HEK293 (cell line): Measurements from ENCODE around the gene FBXL7.

ENCODE experiments used
- ZNF223 ChIP-seq: fragments of 450-650 bp; formaldehyde crosslinking; IDR thresholded peaks from 2 replicates; pipeline ENCODE4 v1.5.1; 2016; ENCODE audit warnings: missing biosample characterization, missing genetic modification characterization
- TF ChIP-seq, protein P1 (sequence below): fragments of 450-650 bp; formaldehyde crosslinking; IDR thresholded peaks from 2 replicates; pipeline ENCODE4 v1.5.1; 2016; ENCODE audit warnings: missing biosample characterization, missing genetic modification characterization

DNA sequence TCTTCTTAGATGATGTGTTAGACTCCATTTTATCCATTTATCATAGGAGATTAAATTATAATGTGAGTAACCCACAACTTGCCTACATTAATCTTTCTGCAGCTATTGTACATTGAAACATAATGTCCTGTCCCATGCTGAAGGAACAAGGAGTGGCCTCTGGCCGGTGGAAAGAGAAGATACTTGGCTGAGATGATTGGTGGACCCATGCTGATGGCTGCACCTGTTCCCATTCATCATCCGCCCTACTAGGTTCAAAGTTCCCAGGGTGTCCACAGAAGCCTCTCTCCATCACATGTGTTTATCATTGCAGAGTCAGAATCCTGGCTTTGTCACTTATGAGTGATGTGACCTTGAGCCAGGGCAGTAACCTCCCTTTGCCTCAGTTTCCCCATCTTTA lies 24.7 kb downstream of the FBXL7 start:
- TF ChIP-seq, protein P1, sequence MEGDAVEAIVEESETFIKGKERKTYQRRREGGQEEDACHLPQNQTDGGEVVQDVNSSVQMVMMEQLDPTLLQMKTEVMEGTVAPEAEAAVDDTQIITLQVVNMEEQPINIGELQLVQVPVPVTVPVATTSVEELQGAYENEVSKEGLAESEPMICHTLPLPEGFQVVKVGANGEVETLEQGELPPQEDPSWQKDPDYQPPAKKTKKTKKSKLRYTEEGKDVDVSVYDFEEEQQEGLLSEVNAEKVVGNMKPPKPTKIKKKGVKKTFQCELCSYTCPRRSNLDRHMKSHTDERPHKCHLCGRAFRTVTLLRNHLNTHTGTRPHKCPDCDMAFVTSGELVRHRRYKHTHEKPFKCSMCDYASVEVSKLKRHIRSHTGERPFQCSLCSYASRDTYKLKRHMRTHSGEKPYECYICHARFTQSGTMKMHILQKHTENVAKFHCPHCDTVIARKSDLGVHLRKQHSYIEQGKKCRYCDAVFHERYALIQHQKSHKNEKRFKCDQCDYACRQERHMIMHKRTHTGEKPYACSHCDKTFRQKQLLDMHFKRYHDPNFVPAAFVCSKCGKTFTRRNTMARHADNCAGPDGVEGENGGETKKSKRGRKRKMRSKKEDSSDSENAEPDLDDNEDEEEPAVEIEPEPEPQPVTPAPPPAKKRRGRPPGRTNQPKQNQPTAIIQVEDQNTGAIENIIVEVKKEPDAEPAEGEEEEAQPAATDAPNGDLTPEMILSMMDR (tag by site-specific recombination): no peak
- no peak for TF ChIP-seq ZNF223 (tag by site-specific recombination)
